Activated CD4-positive, CD25-positive, alpha-beta regulatory T cell treated with anti-CD3 and anti-CD28 coated beads, Interleukin-2, amount 50 U/mL, for 72 hours (primary cell): ENCODE measurements around the gene SHC3.

Experiments
- DNase-seq: peaks from one replicate; pipeline ENCODE4 v3.0.0; 2021

SHC3 gene

GRCh38 chr9:89049646-89050045 is 129.0 kb downstream of the SHC3 start:
- no peak for DNase-seq

- DNase-seq = no peak
These were observed 130.0 kb downstream of the SHC3 start for GRCh38 chr9:89048616-89049015.

- DNase-seq = no peak
These were observed 131.0 kb downstream of the SHC3 start for GRCh38 chr9:89047667-89048066.

DNA sequence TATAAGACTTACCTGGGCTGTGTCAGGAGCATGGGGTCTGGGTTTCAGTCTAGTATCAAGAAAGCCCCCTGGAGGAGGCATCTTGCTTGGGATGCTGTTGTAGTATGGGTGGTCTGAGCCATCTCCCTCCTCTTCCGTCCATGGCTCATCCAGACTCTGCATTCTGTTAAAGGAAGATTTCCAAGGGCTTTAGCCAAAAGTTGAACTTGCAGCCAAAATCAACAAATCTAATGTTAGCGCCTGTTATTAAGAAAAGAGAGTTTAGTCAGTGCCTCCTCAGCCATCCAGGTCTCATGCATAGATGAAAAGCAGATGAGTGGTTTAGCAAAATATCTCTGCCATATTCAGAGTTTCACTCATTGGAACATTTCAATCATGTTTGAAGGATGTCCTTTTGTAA is 131.8 kb downstream of the SHC3 start:
- DNase-seq = no peak

DNA sequence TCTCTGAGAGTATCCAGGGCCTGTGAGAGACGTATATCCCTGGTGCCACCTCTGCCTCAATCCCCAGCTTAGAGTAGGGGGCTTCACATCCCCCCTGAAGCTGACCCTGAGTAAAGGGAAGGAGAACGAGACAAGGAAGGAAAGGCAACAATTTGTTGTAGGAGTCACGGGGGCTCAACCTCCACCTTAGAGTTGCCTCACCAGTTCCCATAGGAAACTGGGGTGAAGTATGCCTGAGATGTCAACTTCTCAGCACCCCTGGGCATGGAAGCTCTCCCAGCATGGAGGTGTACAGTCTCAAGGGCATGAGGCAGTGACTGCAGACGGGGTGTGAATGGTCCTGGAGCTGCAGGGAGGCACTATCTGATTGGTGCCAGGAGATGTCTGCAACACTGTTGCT is 133.7 kb downstream of the SHC3 start:
- DNase-seq = no peak

GRCh38 chr9:89044104-89044503 is 134.5 kb downstream of the SHC3 start:
- no peak for DNase-seq

GRCh38 chr9:89042984-89043383 is 135.6 kb downstream of the SHC3 start:
- DNase-seq = no peak

DNA sequence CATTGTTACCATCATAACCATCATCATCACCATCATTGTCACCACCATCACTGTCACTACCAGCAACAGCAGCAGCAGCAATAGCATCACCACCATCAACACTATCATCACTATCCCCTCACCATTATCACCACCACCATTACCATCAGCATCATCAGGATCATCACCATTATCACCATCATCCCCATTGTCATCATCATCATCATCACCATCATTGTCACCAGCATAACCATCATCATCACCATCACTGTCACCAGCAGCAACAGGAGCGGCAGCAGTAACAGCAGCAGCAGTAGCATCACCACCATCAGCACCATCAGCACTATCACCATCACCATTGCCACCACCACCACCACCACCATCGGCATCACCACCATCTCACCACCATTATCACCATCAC is 139.0 kb downstream of the SHC3 start:
- DNase-seq = no peak

DNA sequence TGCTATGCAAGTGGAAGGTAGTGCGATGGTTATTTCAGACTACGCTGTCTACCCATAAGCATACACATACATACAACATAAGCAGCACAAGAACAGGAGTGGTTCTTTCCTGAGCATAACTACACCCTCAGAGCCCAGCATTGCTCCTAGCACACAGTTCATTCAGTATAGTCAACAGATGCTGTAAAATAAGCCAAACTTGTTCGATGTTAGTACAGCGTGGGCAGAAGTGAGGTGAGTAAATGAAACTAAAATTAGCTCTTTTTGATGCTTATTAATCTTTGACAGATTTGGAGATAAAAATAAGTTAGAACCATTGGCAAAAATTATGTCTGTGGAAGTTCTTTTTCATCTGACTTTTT is 139.5 kb downstream of the SHC3 start:
- DNase-seq = no peak

GRCh38 chr9:89038382-89039103 is 140.1 kb downstream of the SHC3 start:
- DNase-seq = no peak

GRCh38 chr9:89037891-89038290 is 140.7 kb downstream of the SHC3 start:
- no peak for DNase-seq

DNA sequence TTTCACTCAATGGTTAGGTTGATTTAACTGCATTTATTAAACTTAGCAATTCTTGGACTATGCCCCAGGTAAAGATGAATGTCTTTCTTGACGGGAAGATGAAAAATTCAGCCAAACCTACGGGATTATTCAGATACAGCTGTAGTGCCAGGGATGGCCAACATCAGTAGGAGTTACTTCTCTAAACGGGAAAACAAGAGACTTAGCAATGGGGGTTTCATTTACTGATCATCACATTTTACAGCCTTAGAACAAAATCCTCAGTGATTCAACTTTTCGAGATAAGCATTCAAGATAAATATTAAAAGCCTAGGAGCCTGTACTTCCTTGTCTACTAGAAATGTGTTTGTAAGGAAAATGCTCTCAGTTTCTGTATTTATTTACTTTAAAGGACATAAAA is 141.3 kb downstream of the SHC3 start:
- DNase-seq = no peak

DNA sequence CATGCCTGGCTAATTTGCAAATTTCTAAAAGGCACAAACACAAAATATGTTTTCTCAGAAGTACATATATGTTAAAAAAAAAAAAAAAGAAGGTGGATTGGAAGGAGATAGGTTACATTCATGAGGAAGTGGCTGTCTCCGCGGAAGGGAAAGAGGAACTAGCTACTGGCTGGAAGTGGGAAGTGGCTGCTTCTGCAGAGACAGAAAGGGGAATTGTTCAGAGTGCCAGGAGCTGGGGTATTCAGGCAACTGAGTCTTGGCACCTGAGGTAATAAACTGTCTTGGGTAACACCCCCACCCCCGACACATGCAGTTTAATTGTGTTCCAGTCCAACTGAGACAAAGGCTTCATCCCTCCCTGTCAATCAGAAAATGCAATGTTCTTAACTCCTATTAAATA is 141.7 kb downstream of the SHC3 start:
- no peak for DNase-seq

DNA sequence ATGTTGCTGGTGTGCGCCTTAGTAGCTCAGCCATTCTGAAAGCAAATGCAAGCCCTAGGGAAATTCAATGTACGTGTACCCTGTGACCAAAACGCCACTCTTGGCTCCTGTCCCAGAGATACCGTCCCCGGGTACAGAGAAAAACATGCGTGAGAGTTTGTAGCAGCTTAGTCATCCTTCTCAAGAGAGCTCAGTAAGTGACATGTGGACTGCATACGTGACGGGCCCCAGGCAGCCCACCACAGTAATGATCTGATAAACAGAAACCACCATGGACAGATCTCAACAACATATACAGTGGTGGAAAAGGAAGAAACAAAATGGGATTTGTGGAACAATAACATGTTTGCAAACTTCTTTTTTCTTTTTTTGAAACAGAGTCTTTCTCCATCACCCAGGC is 142.2 kb downstream of the SHC3 start:
- DNase-seq = no peak

GRCh38 chr9:89032661-89033060 is 146.0 kb downstream of the SHC3 start:
- no peak for DNase-seq

- DNase-seq = no peak
These were observed 146.4 kb downstream of the SHC3 start for GRCh38 chr9:89032173-89032572.

GRCh38 chr9:89029788-89030187 is 148.8 kb downstream of the SHC3 start:
- no peak for DNase-seq

GRCh38 chr9:89026876-89027275 is 151.7 kb downstream of the SHC3 start:
- no peak for DNase-seq

DNA sequence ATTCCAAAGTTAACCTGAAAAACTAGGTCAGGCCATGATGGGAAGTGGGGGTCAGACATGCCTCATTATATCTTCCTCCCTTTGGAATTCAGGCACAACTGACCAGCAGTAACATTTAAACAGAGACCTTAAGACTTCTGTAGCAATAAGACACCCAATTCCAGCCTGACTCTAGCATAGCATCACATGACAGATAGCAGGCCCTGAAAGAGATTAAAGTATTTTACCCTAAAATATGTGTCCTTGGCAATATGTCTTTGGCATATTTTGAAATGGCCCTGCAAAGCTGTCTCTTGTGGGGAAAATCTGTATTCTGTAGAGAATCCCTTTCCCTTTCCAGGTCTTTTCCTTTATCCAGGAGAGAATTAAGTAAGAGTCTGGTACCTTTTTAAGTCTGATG is 153.1 kb downstream of the SHC3 start:
- DNase-seq = no peak

DNA sequence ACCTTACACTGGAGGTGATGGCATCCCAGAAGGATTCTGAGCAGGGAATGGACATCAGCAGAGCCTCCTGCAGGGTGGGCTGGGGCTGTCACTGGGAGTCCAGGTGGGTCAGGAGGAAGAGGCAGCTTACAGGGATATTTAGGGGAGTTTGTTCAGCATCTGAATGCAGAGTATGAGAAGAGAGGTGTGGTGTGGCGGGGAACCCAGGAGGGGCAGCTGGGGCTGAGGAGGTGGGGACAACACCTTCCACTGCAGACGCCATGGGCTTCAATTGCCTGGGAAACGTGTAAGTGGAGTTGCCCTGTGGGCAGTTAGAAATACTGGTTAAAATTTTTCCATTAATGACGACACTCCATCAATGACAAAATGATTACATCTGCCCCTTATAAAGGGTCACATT is 153.9 kb downstream of the SHC3 start:
- DNase-seq = no peak

DNA sequence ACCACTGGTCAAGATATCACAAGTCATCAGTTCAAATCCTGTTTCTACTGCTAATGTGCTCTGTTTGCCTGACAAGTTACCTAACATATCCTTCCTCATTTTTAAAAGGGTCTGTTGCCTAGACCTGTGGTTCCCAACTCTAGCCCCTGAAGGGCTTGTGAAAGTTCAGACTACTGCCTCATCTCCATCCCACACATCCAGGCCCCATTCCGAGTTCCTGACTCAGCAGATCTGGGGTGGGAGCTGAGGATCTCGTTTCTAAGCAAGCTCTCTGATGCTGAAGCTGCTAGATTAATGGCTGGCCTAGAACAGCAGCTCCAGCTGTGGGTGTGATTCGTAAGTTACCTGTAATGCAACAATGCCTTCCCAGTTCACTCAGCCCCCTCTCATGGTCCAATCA is 154.9 kb downstream of the SHC3 start:
- no peak for DNase-seq

- DNase-seq = no peak
These were observed 155.7 kb downstream of the SHC3 start for GRCh38 chr9:89022902-89023301.

GRCh38 chr9:89022001-89022759 is 156.4 kb downstream of the SHC3 start:
- no peak for DNase-seq

DNA sequence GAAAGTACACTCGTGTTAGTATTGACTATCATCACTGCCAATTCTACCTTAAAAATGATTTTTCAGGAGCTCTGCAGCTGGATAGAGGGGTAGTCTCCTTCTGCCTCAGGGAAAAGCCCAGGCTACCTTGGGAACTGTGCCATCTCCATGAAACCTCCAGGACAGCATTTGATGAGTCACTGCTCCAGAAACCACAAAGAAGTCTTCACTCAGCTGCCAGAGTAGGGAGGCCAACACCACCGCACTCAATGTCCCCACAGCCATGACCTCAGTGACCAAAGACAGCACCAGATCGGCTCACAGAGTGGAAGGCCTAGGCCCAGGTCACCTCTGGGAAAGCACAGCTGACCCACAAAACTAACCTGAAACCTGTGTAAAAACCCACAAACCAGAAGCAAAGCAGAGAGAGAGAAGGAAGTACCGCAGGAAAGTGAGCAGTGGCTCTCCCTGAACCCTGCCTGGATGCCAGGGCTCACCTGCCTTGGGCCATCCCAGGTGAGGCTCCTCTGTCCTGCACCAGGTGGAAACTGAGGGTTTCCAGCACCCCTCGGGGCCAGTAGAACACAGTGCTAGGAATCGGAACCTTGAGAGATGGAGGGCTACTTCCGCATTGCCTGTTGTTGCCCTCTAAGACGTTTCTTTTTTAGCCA is 157.3 kb downstream of the SHC3 start:
- no peak for DNase-seq
